H1 (cell line): ENCODE measurements around the gene PAX6. TPM values are rescaled to one million over a fixed set of nuclear protein-coding genes. Genes with fewer than 3 reads are reported as not detected.

Experiments used
- CTCF ChIA-PET: fragments of 300-600 bp; sonication (Branson Sonifier 250); formaldehyde crosslinking; loops from one replicate; lab custom pipeline; 2021; ENCODE audit not compliant: partially characterized antibody; lab: Charles Lee
- POLR2A ChIA-PET: fragments of 300-600 bp; sonication (Branson Sonifier 250); formaldehyde crosslinking; loops from one replicate; lab custom pipeline; 2021; ENCODE audit warnings: inconsistent platforms; ENCODE audit not compliant: partially characterized antibody; lab: Charles Lee
- DNase-seq, 2 experiments: peaks; one replicate each; pipeline versions ENCODE4 v3.0.0 to v3.0.0-alpha.2; 2010 to 2022; ENCODE audit warnings: low spot score in 2 of 2, low read depth in 1 of 2, mixed read lengths in 1 of 2
- FAIRE-seq: peaks from 2 replicates; lab custom pipeline; 2011; peaks lifted over from hg19 to GRCh38; lab: Jason Lieb, UNC
- H2AFZ ChIP-seq: 2 replicates; pipeline ENCODE4 v1.8.1; 2012; ENCODE audit warnings: low read length, inconsistent platforms
- H2AK5ac ChIP-seq: 2 replicates; pipeline ENCODE4 v1.6.1; 2013; ENCODE audit warnings: low read depth, low read length
- H2BK120ac ChIP-seq: replicated peaks from 2 replicates; pipeline ENCODE3; 2013; ENCODE audit warnings: low read depth, low read length, inconsistent platforms
- H2BK12ac ChIP-seq: 2 replicates; pipeline ENCODE4 v1.6.1; 2013; ENCODE audit warnings: low read depth, low read length
- H2BK15ac ChIP-seq: 2 replicates; pipeline ENCODE4 v1.6.1; 2013; ENCODE audit warnings: low read length
- H2BK20ac ChIP-seq: 2 replicates; pipeline ENCODE4 v1.6.1; 2013; ENCODE audit warnings: low read length
- H2BK5ac ChIP-seq: 2 replicates; pipeline ENCODE4 v1.6.1; 2013; ENCODE audit warnings: low read depth, low read length
- H3K14ac ChIP-seq: 2 replicates; pipeline ENCODE4 v1.6.1; 2013; ENCODE audit warnings: inconsistent platforms; ENCODE audit not compliant: insufficient read length
- H3K18ac ChIP-seq: 2 replicates; pipeline ENCODE4 v1.6.1; 2013; ENCODE audit warnings: low read length; ENCODE audit errors: extremely low read depth
- H3K23ac ChIP-seq: 2 replicates; pipeline ENCODE4 v1.6.1; 2013; ENCODE audit warnings: inconsistent platforms; ENCODE audit not compliant: insufficient read length
- H3K23me2 ChIP-seq: 2 replicates; pipeline ENCODE4 v1.6.1; 2013; ENCODE audit warnings: low read depth, low read length
- H3K27ac ChIP-seq: 2 replicates; pipeline ENCODE4 v1.6.1; 2011; ENCODE audit warnings: low read depth, low read length, inconsistent platforms
- H3K27me3 ChIP-seq, 4 experiments: replicated peaks in 1 of 4; 1 replicate in 1 of 4; 2 replicates in 3 of 4; pipeline versions ENCODE4 v1.6.1 to v1.8.1; 2011 to 2013; ENCODE audit warnings: low read length in 3 of 4, mild to moderate bottlenecking in 3 of 4, inconsistent platforms in 2 of 4, mixed read lengths in 2 of 4, moderate library complexity in 1 of 4; ENCODE audit not compliant: control insufficient read depth in 3 of 4, insufficient read depth in 3 of 4; ENCODE audit errors: extremely low read depth in 1 of 4
- H3K36me3 ChIP-seq, 4 experiments: 2 replicates each; pipeline versions ENCODE4 v1.6.1 to v1.8.1; 2011 to 2013; ENCODE audit warnings: mild to moderate bottlenecking in 4 of 4, low read length in 3 of 4, moderate library complexity in 2 of 4, control low read depth in 1 of 4, inconsistent platforms in 1 of 4; ENCODE audit not compliant: insufficient read depth in 4 of 4, control insufficient read depth in 2 of 4
- H3K4ac ChIP-seq: replicated peaks from 2 replicates; pipeline ENCODE3; 2013; ENCODE audit warnings: low read length, low read depth, mixed read lengths, inconsistent platforms; ENCODE audit not compliant: insufficient read length
- H3K4me1 ChIP-seq, 4 experiments: replicated peaks in 1 of 4; 1 replicate in 1 of 4; 2 replicates in 3 of 4; pipeline versions ENCODE4 v1.6.1 to v1.8.1; 2011 to 2013; ENCODE audit warnings: low read length in 3 of 4, inconsistent platforms in 2 of 4, mixed read lengths in 1 of 4; ENCODE audit not compliant: insufficient read depth in 4 of 4, control insufficient read depth in 3 of 4
- H3K4me2 ChIP-seq, 2 experiments: 2 replicates each; pipeline versions ENCODE4 v1.6.1 to v1.8.1; 2011 to 2013; ENCODE audit warnings: low read depth in 2 of 2, low read length in 2 of 2, control low read depth in 1 of 2, inconsistent platforms in 1 of 2, mild to moderate bottlenecking in 1 of 2; ENCODE audit not compliant: insufficient read depth in 1 of 2
- H3K4me3 ChIP-seq, 4 experiments: fragments of 200-600, 300-600 bp in 1 of 4; sonication (generic), shearing (Covaris generic), sonication (Bioruptor Twin) in 1 of 4; 2 replicates each; pipeline versions ENCODE4 v1.5.1 to v1.8.1; 2011 to 2016; ENCODE audit warnings: low read length in 4 of 4, low read depth in 3 of 4, control low read depth in 2 of 4, inconsistent platforms in 2 of 4, mild to moderate bottlenecking in 2 of 4, mixed read lengths in 1 of 4, moderate library complexity in 1 of 4; ENCODE audit not compliant: insufficient read depth in 2 of 4; ENCODE audit errors: extremely low read depth in 1 of 4
- H3K56ac ChIP-seq: replicated peaks from 2 replicates; pipeline ENCODE3; 2013; ENCODE audit warnings: low read depth, mild to moderate bottlenecking, mixed read lengths, low read length, inconsistent platforms; ENCODE audit not compliant: insufficient read length
- H3K79me1 ChIP-seq: 2 replicates; pipeline ENCODE4 v1.6.1; 2013; ENCODE audit warnings: low read depth, low read length, control low read depth
- H3K79me2 ChIP-seq, 2 experiments: 2 replicates each; pipeline versions ENCODE4 v1.6.1 to v1.8.1; 2012 to 2013; ENCODE audit warnings: low read length in 2 of 2, mild to moderate bottlenecking in 2 of 2, inconsistent platforms in 1 of 2; ENCODE audit not compliant: insufficient read depth in 2 of 2, control insufficient read depth in 1 of 2
- H3K9ac ChIP-seq, 4 experiments: replicated peaks in 1 of 4; 1 replicate in 1 of 4; 2 replicates in 3 of 4; pipeline versions ENCODE4 v1.6.1 to v1.8.1; 2011 to 2013; ENCODE audit warnings: low read depth in 3 of 4, low read length in 3 of 4, control low read depth in 2 of 4, mild to moderate bottlenecking in 2 of 4, moderate library complexity in 2 of 4, inconsistent platforms in 1 of 4; ENCODE audit errors: extremely low read depth in 1 of 4
- H3K9me3 ChIP-seq, 2 experiments: 2 replicates each; pipeline versions ENCODE4 v1.6.1 to v1.8.1; 2012 to 2013; ENCODE audit warnings: mild to moderate bottlenecking in 2 of 2, moderate library complexity in 2 of 2, control low read depth in 1 of 2, inconsistent platforms in 1 of 2, low read depth in 1 of 2, low read length in 1 of 2, mixed read lengths in 1 of 2; ENCODE audit not compliant: insufficient read depth in 2 of 2
- H4K20me1 ChIP-seq, 2 experiments: replicated peaks in 1 of 2; 2 replicates each; pipeline versions ENCODE3 to v1.8.1; 2011 to 2013; ENCODE audit warnings: inconsistent platforms in 2 of 2, low read length in 2 of 2, mild to moderate bottlenecking in 1 of 2; ENCODE audit not compliant: insufficient read depth in 2 of 2, control insufficient read depth in 1 of 2
- H4K5ac ChIP-seq: 2 replicates; pipeline ENCODE4 v1.6.1; 2013; ENCODE audit warnings: low read length, low read depth, mixed read lengths, inconsistent platforms; ENCODE audit not compliant: insufficient read length
- H4K8ac ChIP-seq: 2 replicates; pipeline ENCODE4 v1.8.0; 2013; ENCODE audit warnings: mild to moderate bottlenecking, moderate library complexity, low read length, inconsistent platforms; ENCODE audit not compliant: insufficient read depth; ENCODE audit errors: extremely low read depth
- H4K91ac ChIP-seq: replicated peaks from 2 replicates; pipeline ENCODE3; 2013; ENCODE audit warnings: low read length, mixed read lengths, inconsistent platforms; ENCODE audit not compliant: insufficient read length
- ASH2L ChIP-seq: fragments of 200-600, 300-600 bp; sonication (generic); IDR thresholded peaks from one replicate; pipeline ENCODE4 v1.7.1; 2017; ENCODE audit warnings: low read length
- CBX8 ChIP-seq: fragments of 300-800, 300-1000 bp; sonication (generic); IDR thresholded peaks from 2 replicates; pipeline ENCODE4 v1.7.1; 2016; ENCODE audit warnings: low read depth, low read length, borderline replicate concordance
- EZH2 ChIP-seq: fragments of 200-600 bp; sonication (generic); IDR thresholded peaks from 2 replicates; pipeline ENCODE4 v1.7.1; 2012; ENCODE audit warnings: low read depth, mild to moderate bottlenecking, moderate library complexity, low read length, inconsistent platforms; ENCODE audit not compliant: severe bottlenecking
- RFX5 ChIP-seq: IDR thresholded peaks from 2 replicates; pipeline ENCODE4 v1.6.1; 2011; ENCODE audit warnings: low read depth, low read length, improper control_type of control experiment, borderline replicate concordance
- RNF2 ChIP-seq: fragments of 200-900, 300-1000 bp; sonication (generic); IDR thresholded peaks from 2 replicates; pipeline ENCODE4 v1.7.1; 2016; ENCODE audit warnings: borderline replicate concordance, low read depth, mild to moderate bottlenecking, antibody characterized with exemption, low read length; ENCODE audit not compliant: poor library complexity, severe bottlenecking; ENCODE audit errors: missing control alignments
- SUZ12 ChIP-seq: fragments of 200-600 bp; sonication (generic); IDR thresholded peaks from 2 replicates; pipeline ENCODE4 v1.6.1; 2012; ENCODE audit warnings: mild to moderate bottlenecking, inconsistent platforms, low read length, moderate library complexity, mixed read lengths
- WGBS, 2 experiments: shearing (Covaris generic) in 1 of 2; methylation state at CpG; one replicate each; pipeline versions ENCODE4 v1.1.6 to v1.1.7; 2013 to 2015; ENCODE audit warnings: low lambda C conversion rate in 2 of 2, mixed read lengths in 2 of 2, inconsistent platforms in 1 of 2, low coverage in 1 of 2, missing lambda C conversion rate in 1 of 2; ENCODE audit not compliant: insufficient replicate concordance in 2 of 2, insufficient coverage in 1 of 2, insufficient read length in 1 of 2; ENCODE audit errors: extremely low coverage in 1 of 2, missing lambda C conversion rate in 1 of 2; 5-methylcytosine and 5-hydroxymethylcytosine counted together
- polyA plus RNA-seq, 7 experiments: library from polyadenylated mRNA; depleted of rRNA in 3 of 7; stranded (reverse) in 5 of 7; unstranded in 2 of 7; fragments of >200 nt in 5 of 7; fragments of 200-250 nt in 2 of 7; gene quantifications; 1 replicate in 5 of 7; 2 replicates in 1 of 7; 4 replicates in 1 of 7; pipeline versions ENCODE4 v1.2.1 to v1.2.3, GENCODE V29; 2011 to 2013; ENCODE audit warnings: missing spikeins in 2 of 7, mixed read lengths in 2 of 7
- total RNA-seq: library from RNA; stranded (reverse); fragmentation: NEBNext Ultra II Directional; extraction: Animal tissue kit (Norgen Biotek cat#: 25700); gene quantifications from 2 replicates; pipeline ENCODE4 v1.2.1, GENCODE V29; 2021
- TF ChIP-seq, protein P1 (sequence below): IDR thresholded peaks from 2 replicates; pipeline ENCODE4 v1.6.1; 2012; ENCODE audit warnings: inconsistent platforms

The PAX6 gene
- total and polyA plus RNA-seq, 2 of the 8 experiments (the other 6 are each of a cell fraction or from before 2014, with no cell fraction given) = 0.30 to 0.65 TPM

DNA sequence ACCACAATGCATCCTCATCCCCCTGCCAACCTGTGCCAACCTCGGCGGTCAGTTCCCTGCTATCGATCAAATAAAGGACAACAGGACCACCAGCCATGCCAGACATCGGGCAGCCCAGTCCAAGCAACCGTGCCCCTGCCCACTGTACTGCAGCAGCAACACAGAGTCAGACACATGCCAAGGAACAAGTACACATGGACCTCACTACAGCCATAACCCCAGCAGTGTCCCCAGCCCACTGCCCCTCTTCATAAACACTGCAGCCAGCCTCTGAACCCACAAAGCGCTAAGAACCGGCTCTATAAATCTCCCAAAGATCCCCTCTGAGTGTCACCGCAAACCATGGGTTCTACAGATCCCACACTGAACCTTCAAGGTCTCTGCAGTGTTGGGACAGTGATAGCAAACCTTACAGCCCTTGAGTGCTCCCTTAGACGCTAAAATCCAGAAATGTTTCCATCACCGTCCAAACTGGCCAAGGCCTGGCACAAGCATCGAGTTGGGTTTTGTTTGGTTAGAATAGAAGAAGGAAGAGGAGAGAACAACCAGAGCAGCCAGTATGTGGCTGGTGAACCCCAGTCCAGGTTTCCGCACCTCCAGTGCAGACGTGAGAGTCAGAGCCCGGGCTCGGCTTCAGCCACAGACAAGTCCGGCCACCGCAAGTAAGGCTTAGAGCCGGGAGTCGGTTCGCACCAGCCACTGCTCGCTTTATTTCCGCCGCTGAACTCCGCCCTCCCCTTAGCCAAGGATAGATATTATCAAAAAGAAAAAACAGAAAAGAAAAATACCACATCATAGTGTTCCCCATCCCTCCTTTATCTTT lies 7.9 kb downstream of the PAX6 start:
- no peak overlapping the region for H2AFZ ChIP-seq
- ChIA-PET POLR2A (interaction anchor here (0.6 to 2.9 kb wide), 4 partner anchors 9 to 357 kb away, joined by 3 to 18 read pairs (median 5); no protein-coding TSS in a partner anchor), CTCF (interaction anchor here (0.6 to 7.2 kb wide), 6 partner anchors 10 to 692 kb away, joined by 3 to 88 read pairs (median 5); no protein-coding TSS in a partner anchor)
- peak overlapping the region; percentile 48; the same call in 1 of the 2 replicates for H3K18ac ChIP-seq
- no peaks in the 10 kb centered on the region for H3K9me3 ChIP-seq
- WGBS, 2 experiments = 7% methylated on average over 24 of the region's 24 CpGs; no CpG with 5 or more reads in 1 of the 2 experiments
- H3K4ac ChIP-seq = peak overlapping the region; percentile 12
- H3K36me3 ChIP-seq = no peaks in the 10 kb centered on the region; a peak in 1 of 8 replicates
- H2BK5ac ChIP-seq = no peak overlapping the region
- H3K23ac ChIP-seq = no peak overlapping the region
- H3K4me3 ChIP-seq = no peak overlapping the region
- H4K91ac ChIP-seq = no peak overlapping the region
- H3K79me1 ChIP-seq = no peaks in the 10 kb centered on the region
- H2BK12ac ChIP-seq = peak overlapping the region; percentile 96; the same call in 1 of the 2 replicates
- H3K23me2 ChIP-seq = peaks cover 7% of the 10 kb centered on the region; the same call in 1 of the 2 replicates
- H3K14ac ChIP-seq = no peak overlapping the region
- H2AK5ac ChIP-seq = 0 out of 2 replicates have a peak overlapping the region, but pooled peaks have one; percentile 11
- no peak for FAIRE-seq
- no peak for TF ChIP-seq ASH2L
- TF ChIP-seq, protein P1, sequence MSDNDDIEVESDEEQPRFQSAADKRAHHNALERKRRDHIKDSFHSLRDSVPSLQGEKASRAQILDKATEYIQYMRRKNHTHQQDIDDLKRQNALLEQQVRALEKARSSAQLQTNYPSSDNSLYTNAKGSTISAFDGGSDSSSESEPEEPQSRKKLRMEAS = no peak
- peak; percentile 14 for TF ChIP-seq RNF2
- TF ChIP-seq RFX5 = no peak
- peak; percentile 80 for TF ChIP-seq CBX8
- TF ChIP-seq EZH2 = peak; percentile 94
- TF ChIP-seq SUZ12 = peak; percentile 97
- H2BK20ac ChIP-seq = peak overlapping the region; percentile 73; the same call in 1 of the 2 replicates
- peaks cover 89 to 100% (median 97%) of the 10 kb centered on the region in 4 experiments for H3K27me3 ChIP-seq
- H4K20me1 ChIP-seq = peaks cover 2 to 35% of the 10 kb centered on the region in 2 experiments
- DNase-seq = peak in 1 of 2 experiments; percentile 66
- H3K4me2 ChIP-seq = peak overlapping the region; percentile 13 to 56; a peak in 2 of 4 replicates
- no peak overlapping the region for H3K9ac ChIP-seq
- no peak overlapping the region; the same call in 1 of the 2 replicates for H4K8ac ChIP-seq
- H4K5ac ChIP-seq = no peak overlapping the region
- H2BK120ac ChIP-seq = no peak overlapping the region
- H3K4me1 ChIP-seq = peaks cover 25 to 48% (median 27%) of the 10 kb centered on the region in 4 experiments
- no peak overlapping the region for H3K56ac ChIP-seq
- H3K27ac ChIP-seq = no peak overlapping the region
- no peaks in the 10 kb centered on the region for H3K79me2 ChIP-seq
- no peak overlapping the region; the same call in 1 of the 2 replicates for H2BK15ac ChIP-seq
